NCI-H82 treated with DMSO at 0.1 percent for 48 hours (cell line): ENCODE measurements around the gene C15orf39.
"Not testable (repeated sequence)": the region's sequence is repeated elsewhere in the genome, so short reads cannot be mapped to it uniquely, and the experiment has no call there.

Source experiments
- DNase-seq: peaks from one replicate; lab custom pipeline; 2025; ENCODE audit not compliant: unreplicated experiment; lab: John Stamatoyannopoulos, UW

C15orf39 gene

DNA sequence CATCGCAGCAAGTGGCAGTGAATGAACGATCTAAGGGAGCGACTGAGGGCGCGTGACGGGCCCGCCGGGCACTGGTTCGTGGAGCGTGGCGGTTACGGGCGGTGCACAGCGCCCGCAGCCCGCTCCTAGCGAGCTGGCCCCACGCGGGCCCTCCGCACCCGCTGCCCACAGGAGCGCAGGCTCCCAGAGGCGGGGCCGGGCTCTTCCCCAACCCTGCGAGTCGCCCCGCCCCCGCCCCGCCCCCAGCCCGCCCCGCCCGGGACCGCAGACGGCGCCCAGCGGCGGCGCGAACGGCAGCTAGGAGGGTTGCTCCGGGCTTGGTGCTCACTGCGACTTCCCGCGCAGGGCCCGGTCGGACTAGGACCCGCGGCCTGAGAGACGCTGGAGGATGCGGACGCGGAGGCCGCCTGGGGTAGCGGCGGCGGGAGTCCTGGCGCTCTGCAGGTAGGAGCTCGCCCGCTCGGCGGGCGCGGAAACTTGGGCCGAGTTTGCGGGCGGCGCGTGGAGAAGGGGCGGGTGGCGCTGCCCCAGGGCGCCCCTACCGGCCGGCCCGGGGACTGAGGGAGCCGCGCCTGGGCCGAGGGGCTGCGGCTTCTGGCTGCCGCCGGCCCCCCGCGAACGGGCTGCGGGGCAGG is at the start of gene C15orf39:
Gene C15orf39, plus strand, starts transcription at position 267 of the 635 bp plus-strand sequence. CDS start 4,167 bp downstream, outside the sequence.
- peak; percentile 56 for DNase-seq

DNA sequence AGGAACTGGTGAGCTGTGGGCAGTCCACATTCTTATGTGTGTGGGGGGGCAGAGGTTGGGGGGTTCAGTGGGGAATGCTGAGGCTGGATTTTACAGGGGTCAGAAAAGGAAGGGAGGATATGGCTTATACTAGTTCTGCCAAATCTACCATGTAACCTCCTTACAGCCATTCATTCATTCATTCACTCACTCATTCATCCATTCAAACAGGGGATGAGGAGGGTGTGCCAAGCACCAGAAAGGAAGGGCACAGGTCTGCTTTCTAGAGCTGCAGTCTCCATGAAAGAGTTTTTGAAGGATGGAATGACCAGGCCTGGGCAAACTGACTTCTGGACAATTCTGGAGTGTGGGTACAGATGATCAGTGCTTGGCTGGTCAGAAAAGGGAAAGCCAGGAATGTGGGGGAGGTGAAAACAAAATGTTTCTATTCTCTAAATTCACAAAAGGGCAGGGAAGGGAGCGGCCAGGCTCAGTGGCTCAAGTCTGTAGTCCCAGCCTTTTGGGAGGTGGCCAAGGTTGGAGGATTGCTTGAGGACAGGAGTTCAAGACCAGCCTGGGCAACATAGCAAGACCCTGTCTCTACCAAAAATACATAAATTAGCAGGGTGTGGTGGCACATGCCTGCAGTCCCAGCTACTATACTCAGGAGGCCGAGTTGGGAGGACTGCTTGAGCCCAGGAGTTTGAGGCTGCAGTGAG is 49.2 kb upstream of the C15orf39 start:
- DNase-seq: no peak

DNA sequence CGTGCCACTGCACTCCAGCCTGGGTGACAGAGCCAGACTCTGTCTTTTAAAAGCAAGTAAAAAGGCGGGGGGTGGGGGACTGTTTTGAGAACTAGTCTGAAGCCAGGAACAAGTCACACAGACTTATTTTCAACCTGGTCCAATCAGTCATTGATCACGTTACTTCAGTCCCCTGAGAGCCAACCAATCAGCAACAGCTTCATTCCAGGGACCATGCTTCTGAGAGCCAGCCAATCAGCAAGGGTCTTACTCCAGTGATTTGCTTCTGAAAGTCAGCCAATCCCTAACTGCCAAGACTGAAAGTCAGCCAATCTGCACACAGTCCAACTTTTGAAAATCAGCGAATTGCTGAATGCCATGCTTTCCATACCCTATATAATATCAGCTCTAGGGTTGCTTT is 48.6 kb upstream of the C15orf39 start:
- DNase-seq: no peak

DNA sequence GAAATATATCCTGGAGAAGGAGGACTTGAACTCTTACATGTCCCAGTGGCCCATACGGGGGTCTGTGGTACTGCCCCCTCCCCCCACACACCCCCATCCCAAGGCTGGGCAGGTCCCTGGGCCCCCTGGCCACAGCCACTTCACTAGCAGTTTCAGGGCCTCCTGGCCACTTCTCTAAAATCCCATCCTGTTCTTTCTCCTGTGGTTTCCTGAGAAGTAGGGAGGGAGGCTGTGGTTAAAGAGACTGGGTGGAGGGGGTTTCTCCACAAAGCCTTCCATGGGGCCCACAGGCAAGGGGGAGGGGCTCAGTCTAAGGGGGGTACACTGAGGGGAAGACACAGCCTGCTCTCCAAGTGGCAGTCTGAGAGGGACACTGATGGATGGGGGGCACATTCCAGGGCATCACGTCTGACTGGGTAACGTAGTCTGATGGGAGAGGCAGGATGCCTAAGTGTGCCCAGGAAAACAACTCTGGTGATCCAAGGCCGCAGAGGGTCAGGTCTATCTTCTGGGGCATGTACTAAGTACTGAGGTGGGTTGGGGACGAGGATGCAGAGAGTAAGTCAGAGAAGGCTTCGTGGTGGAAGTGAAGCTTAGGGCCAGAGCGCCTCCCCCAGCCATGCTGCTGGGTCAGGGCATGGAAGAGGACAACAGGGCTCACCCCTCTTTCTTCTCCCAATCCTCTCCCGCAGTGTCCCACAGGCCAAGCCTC is 48.0 kb upstream of the C15orf39 start:
- no peak for DNase-seq

DNA sequence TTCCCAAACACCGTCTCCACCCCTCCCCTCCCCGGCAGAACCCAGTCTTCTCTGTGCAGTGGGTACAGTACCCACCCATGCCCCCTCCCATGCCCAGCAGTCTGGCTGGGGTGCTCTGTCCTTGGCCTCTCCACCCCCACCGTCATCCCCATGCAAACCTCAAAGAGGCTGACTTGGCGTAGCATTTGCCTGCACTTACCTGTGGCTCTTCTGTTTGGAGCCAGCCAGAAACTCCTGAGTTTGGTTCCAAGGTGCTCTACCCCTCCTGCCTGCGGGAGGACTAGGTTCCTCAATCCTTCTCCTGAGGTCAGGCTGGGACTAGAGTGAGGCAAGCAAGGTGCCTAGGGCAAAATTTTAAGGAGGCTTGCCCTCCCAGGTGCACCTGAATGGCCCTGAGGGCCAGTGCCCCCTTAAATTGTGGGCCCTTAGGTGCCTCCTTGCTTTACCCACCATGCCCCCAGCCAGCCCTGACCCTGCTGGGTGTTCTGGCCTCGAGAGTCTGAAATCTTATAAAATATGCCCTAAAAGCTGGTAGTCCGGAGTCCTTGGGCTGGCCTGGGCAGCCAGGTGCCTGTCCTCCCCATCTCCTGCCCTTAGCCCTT is 47.1 kb upstream of the C15orf39 start:
- no peak for DNase-seq

DNA sequence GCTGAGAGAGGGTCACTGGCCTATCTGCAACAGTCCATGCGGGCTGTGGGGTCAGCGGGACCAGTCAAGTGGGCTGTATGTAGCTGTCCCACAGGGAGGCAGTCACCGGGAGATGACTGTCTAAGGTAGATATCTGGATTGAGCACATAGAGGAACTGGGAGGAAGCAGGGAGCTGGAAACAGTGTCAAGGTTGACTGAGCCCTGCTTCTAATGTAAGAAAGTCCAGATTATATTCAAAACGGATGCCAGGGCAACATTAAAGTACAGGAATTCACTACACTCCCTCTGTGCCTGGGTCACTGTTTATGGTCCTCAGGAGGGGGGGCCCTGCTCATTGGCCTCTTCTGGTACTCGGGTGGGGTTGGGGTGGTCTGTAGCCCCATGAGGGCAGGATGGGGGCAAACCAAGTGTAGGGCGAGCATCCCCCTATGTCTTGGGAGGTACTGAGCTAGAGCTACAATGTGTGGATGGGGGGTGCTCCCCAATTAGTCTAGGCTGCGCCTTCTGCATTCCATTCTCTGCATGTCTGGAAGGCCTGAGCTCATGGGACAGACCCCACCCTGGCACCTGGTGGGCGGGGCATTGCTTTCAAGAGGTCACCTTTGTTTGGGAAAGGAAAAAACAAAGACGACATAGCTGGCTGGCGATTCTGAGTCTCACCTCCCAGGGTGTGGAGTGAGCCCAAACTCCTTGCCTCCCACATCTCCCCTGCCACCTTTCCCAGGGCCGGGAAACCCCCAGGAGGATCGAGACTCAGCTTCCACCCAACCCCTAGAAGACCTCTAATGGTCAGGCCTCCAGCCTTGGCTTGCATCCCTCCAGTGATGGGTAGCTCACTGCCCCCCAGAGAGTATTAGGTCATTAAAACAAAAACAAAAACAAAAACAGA is 45.1 kb upstream of the C15orf39 start:
- no peak for DNase-seq

DNA sequence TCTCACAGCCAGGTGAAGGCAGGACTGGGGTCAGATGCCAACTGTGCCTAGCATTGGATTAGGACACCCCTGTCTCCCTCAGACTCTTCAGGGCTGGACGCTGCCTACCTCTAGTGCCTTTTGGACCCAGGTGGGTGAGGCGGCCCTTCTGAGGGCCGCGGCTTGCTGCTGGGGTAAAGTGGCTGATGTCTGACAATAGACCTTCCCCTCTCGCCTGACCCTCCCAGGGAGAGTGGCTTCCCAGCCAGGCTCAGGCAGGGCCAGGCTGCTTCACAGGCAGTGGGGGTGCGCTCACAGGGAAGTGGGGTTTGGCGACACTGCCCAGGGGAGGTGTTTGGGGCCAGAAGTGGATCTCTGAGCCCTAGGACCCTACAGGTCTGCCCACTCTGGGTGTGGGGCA is 43.3 kb upstream of the C15orf39 start:
- no peak for DNase-seq

DNA sequence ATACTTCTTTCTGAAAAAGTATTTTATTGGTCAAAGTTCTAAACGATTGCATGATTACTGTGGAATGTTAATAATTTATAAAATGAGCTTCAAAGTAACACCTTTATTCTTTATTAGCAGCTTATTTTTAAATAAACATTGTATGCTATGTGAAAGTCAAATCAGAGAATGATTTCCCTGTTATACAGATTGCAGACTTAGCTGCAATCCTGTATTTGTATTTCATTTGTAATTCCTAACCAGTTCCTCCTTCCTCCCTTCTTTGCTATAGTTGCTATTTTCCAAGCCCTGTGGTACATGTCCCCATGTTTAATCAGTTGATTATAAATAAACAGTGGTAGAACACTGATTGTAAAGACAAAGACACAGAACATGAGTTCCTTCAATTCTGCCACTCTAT is 42.4 kb upstream of the C15orf39 start:
- no peak for DNase-seq

DNA sequence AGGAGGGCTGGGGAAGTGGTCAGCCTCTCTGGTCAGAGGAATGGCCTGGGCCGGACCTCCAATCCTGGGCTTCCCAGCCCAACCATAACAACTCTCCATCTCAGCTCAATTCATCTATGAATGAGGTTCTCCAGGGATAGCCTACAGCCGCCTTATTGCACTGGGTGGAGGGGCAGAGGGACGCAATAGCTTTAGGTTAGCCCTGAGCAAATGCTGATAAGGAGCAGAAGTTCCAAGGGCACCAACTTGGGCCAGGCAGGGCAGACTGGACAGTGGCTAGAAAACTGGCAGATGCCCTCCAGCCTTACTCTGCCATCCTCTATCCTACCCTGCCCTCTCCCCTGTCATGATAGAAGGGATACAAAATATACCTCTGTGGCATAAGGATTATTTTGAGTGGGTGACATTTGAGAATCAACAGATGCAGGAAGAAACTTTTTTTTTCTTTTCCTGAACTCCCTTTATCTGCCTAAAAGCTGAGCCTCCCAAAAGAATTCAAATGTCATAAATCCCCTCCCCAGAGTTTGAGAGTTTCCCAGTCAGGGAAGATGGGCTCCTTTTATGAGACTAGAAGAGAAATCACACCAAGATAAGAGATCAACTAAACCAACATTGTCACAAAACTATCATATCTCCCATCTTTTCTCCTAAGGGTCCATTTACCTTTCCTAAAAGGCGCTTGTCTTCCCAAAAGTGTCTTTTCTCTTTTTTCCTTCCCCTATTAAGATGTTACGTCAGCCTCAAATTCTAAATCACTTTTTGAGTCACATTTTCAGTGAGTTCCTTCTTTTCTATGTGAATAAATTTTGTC is 40.4 kb upstream of the C15orf39 start:
- DNase-seq: no peak

DNA sequence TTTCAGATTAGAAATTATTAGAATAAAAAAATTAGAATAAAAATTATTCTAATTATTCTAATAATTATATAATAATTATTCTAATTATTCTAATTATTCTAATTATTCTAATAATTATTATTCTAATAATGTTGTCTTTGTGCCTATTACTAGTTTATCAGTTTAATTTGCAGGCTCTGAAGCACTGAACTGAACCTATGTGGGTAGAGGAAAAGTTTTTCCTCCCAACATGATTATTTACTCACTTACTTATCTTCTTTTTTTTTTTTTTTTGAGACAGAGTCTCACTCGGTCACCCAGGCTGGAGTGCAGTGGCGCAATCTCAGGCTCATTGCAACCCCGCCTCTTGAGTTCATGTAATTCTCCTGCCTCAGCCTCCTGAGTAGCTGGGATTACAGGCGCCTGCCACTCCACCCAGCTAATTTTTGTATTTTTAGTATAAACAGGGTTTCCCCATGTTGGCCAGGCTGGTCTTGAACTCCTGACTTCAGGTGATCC is 39.7 kb upstream of the C15orf39 start:
- DNase-seq: no peak

DNA sequence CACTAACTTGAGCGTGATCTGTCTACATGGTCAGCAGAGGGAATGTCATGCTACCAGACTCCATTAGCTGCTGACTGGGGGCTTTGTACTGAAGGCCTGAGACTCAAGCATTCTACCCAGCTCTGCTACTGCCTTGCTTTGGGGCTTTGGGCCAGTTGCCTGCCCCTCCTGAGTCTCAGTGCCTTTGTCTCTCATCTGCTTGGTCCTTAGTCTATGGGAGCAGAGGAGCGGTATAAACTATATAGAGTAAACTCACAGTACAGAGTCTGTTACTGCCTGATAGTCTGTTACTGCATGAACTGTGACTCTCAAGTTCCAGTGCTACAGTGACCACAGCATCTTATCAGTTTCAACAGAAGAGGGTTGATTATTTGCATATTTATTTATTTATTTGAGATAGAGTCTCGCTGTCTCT is 38.5 kb upstream of the C15orf39 start:
- DNase-seq: no peak

DNA sequence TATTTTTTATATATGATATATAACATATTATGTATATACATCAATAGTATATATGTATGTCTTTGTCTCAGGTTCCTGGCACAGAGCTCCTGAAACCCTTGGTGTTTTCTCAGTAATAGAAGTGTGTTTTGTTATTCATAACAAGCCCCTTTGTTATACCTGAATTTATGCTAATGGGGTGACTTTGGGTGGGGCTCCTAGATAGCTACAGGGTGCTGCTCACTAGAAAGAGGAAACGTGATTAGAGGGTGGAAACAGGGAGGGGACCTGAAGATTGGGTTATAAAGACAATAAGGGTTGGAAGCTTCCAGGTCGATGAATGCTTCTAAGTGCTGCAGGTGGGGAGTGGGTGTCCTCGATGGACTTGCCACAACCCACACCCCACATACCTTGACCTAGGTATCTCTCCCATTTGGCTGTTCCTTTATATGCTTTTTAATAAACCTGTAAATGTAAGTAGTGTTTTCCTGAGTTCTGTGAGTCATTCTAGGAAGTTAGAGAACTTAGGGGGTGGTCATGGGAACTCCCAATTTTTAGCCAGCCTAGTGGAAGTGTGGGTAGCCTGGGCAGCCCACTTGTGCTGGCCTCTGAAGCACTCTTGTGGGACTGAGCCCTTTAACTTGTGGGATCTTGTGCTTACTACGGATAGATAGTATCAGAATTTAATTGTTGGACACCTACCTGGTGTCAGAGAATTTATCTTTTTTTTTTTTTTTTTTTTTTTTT is 36.9 kb upstream of the C15orf39 start:
- DNase-seq: no peak

DNA sequence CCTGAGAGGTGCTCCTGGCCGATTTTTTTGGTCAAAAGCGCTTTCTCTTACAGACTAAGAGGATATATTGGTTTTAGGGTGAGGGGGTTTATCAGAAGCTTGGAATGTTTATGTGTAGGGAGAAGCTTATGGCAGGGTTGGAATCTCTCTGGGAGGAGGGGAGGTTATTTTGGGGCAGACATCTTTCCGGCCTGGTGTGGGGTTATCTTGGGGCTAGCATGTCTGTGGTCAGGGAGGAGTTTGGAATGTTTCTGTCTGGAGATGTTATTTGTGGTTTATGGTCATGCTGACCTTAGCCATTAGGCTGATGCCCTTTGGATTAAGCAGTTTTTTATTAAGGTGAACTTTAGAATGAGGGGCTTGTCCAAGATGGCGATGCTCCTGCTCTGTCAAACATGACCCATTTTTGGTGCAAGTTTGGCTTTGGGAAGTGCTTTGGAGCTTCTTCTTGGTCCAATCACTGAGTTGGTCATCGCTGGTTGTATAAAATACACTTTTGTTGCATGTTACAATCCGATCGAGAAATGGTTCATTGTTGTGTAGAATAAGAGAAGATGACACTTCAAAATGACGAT is 35.1 kb upstream of the C15orf39 start:
- DNase-seq: not testable (repeated sequence)

DNA sequence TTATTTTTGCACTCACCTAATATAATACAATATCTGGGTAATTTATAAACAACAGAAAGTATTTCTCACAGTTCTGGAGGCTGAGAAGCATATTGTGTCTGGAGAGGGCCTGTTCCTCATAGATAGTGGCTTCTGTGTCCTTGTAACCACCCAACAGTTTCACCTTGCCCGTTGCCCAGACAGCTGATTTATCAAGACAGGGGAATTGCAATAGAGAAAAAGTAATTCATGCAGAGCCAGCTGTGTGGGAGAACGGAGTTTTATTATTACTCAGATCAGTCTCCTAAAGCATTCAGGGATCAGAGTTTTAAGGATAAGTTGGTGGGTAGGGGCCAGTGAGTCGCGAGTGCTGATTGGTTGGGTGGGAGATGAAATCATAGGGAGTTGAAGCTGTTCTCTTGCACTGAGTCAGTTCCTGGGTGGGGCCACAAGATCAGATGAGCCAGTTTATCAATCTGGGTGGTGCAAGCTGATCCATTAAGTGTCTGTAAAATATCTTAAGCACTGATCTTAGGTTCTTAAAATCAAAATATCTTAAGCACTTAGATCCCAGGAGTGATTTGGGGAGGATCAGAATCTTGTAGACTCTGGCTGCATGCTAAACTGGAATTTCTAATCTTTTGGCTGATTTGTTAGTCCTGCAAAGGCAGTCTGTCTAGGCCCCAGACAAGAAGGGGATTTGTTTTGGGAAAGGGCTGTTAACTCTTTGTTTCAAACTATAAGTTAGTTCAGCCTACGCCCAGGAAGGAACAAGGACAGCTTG is 33.9 kb upstream of the C15orf39 start:
- peak; percentile 13 for DNase-seq

DNA sequence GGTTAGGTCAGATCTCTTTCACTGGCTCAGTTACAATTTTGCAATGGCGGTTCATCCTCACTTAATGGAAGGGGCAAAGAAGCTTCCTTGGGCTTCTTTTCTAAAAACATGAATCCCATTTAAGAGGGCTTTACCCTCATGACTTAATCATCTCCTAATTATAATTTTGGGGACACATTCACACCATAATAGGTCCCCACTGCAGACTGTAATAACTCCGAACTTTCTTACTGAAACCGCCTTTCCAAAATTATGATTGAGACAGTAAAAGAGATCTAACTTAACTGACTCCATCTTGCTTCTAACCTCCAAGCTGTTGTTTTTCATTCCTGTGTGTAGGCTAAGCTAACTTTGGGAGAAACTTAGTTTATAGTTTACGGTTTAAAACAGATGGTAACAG is 33.3 kb upstream of the C15orf39 start:
- no peak for DNase-seq

DNA sequence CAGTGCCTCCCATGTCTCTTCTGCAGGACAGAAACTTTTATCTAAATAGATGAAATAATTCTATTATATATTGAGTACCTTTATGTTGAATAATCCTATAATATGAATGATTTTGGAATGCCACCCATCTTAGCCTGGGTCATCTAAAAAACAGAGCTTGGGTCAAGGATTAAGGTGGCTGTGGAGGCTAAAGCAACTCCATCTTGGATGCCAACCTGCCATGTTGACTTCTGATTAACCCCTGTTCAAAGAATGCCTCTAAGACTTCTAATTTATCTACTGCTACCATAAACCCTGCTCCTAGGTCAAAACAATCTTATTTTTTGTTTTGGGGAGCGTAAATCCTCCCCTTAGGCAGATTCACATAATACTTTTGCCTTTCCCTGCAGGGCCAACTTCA is 31.5 kb upstream of the C15orf39 start:
- DNase-seq: no peak

DNA sequence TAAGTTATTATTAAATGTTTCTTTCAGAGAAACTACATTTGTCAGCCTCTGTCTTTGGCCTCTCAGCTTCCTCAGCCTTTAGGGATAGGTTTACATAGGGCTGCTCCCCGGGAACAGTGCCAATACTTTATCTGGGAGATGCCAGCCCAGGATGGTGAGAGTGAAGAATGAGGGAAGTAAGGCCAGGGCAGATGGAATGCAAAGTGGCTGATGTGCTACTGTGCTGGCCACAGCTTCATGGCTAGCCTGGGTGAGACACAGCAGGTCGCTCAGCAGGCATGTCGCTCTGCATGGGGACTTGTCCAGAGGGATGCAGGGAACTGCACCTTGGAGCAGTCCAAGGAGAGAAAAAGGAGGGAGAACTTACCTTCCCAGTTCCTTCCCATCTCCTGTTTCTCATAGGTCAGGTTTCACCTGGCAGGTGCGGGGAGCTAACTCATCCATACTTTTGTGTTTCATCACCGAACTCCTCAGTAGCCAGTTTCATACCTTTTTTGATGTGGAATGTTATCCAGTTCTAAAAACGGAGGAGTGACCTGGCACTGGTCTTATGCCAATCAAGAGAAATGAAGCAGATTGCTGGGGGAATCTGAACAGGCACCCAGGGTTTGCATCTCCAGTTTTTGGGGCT is 30.9 kb upstream of the C15orf39 start:
- DNase-seq: no peak

DNA sequence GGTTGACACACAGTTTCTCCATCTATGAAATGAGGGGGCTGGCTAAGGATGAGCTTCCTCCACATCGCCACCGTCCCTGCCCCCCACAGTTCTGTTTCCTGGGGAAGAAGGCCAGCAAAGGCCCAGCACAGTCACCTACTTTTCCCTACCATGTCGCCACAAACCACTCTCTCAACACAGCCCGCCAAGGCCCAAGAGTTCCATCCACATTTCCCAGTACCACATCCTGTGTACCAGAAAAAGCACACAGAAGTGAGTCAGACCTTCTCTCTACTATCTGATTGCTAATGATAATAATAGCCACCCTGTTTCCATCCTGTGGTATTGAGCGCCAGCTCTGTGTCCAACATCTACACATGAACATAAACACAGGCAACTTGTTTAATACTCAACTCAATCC is 30.3 kb upstream of the C15orf39 start:
- DNase-seq: no peak
